Hepatocyte (in vitro differentiated cells): ENCODE results near the gene CNTNAP2. TPM values are rescaled to one million over a fixed set of nuclear protein-coding genes. Genes with fewer than 3 reads are reported as not detected.
"Not testable (repeated sequence)": the region's sequence is repeated elsewhere in the genome, so short reads cannot be mapped to it uniquely, and the experiment has no call there.

Experiments
- DNase-seq: peaks from one replicate; pipeline ENCODE4 v3.0.0-alpha.2; 2016; ENCODE audit warnings: low spot score
- H2AFZ ChIP-seq: fragments of 200-600 bp; sonication (generic); 2 replicates; pipeline ENCODE4 v1.6.0; 2016; ENCODE audit warnings: antibody characterized with exemption, mild to moderate bottlenecking
- H3K27ac ChIP-seq: fragments of 200-600 bp; sonication (generic); 2 replicates; pipeline ENCODE4 v1.5.1; 2016; ENCODE audit warnings: mild to moderate bottlenecking
- H3K27me3 ChIP-seq: fragments of 200-600 bp; sonication (generic); 2 replicates; pipeline ENCODE4 v1.6.1; 2016
- H3K36me3 ChIP-seq: fragments of 200-600 bp; sonication (generic); replicated peaks from 2 replicates; pipeline ENCODE4 v1.5.1; 2016; ENCODE audit warnings: low read depth; ENCODE audit not compliant: insufficient read depth
- H3K4me1 ChIP-seq: fragments of 200-600 bp; sonication (generic); 2 replicates; pipeline ENCODE4 v1.5.1; 2016; ENCODE audit warnings: mild to moderate bottlenecking, moderate library complexity; ENCODE audit not compliant: insufficient read depth
- H3K4me2 ChIP-seq: fragments of 200-600 bp; sonication (generic); 2 replicates; pipeline ENCODE4 v1.6.0; 2016
- H3K4me3 ChIP-seq: fragments of 200-600 bp; sonication (generic); 2 replicates; pipeline ENCODE4 v1.5.1; 2016; ENCODE audit warnings: mild to moderate bottlenecking
- H3K79me2 ChIP-seq: fragments of 200-600 bp; sonication (generic); 2 replicates; pipeline ENCODE4 v1.6.0; 2017; ENCODE audit warnings: mild to moderate bottlenecking
- H3K9me2 ChIP-seq: fragments of 200-600 bp; sonication (generic); replicated peaks from 2 replicates; pipeline ENCODE4 v1.6.0; 2017; ENCODE audit warnings: mild to moderate bottlenecking; ENCODE audit not compliant: insufficient read depth
- H3K9me3 ChIP-seq: fragments of 200-600 bp; sonication (generic); 2 replicates; pipeline ENCODE4 v1.5.1; 2016; ENCODE audit warnings: low read depth, mild to moderate bottlenecking
- H4K20me1 ChIP-seq: fragments of 200-600 bp; sonication (generic); 2 replicates; pipeline ENCODE4 v1.6.0; 2016; ENCODE audit warnings: mild to moderate bottlenecking; ENCODE audit not compliant: insufficient read depth, poor library complexity, severe bottlenecking
- EZH2 ChIP-seq: fragments of 200-600 bp; sonication (generic); IDR thresholded peaks from 2 replicates; pipeline ENCODE4 v1.6.1; 2016; ENCODE audit warnings: antibody characterized with exemption, mild to moderate bottlenecking, borderline replicate concordance
- EZH2phosphoT487 ChIP-seq: fragments of 200-600 bp; sonication (generic); IDR thresholded peaks from one replicate; pipeline ENCODE4 v1.6.1; 2018; ENCODE audit warnings: antibody characterized with exemption, mild to moderate bottlenecking, low read depth, moderate library complexity; ENCODE audit not compliant: unreplicated experiment, severe bottlenecking
- WGBS: methylation state at CpG from one replicate; pipeline ENCODE4 v1.1.6; 2016; ENCODE audit warnings: low lambda C conversion rate; ENCODE audit errors: missing lambda C conversion rate; 5-methylcytosine and 5-hydroxymethylcytosine counted together
- polyA plus RNA-seq: library from polyadenylated mRNA; unstranded; fragments of >200 nt; fragmentation: Nextera tagmentation; extraction: Ambion mirVana; gene quantifications from 2 replicates; pipeline ENCODE4 v1.2.1, GENCODE V29; 2016
- total RNA-seq: library from RNA; depleted of rRNA; stranded (reverse); fragments of >200 nt; gene quantifications from 2 replicates; pipeline ENCODE4 v1.2.3, GENCODE V29; 2014
- TF ChIP-seq, protein P1 (sequence below): fragments of 200-600 bp; sonication (generic); IDR thresholded peaks from 2 replicates; pipeline ENCODE4 v1.5.1; 2016; ENCODE audit warnings: antibody characterized with exemption, mild to moderate bottlenecking; ENCODE audit not compliant: poor library complexity

Gene CNTNAP2
- total and polyA plus RNA-seq, 2 experiments from 2014 or later = 7.5 to 14.7 TPM

DNA sequence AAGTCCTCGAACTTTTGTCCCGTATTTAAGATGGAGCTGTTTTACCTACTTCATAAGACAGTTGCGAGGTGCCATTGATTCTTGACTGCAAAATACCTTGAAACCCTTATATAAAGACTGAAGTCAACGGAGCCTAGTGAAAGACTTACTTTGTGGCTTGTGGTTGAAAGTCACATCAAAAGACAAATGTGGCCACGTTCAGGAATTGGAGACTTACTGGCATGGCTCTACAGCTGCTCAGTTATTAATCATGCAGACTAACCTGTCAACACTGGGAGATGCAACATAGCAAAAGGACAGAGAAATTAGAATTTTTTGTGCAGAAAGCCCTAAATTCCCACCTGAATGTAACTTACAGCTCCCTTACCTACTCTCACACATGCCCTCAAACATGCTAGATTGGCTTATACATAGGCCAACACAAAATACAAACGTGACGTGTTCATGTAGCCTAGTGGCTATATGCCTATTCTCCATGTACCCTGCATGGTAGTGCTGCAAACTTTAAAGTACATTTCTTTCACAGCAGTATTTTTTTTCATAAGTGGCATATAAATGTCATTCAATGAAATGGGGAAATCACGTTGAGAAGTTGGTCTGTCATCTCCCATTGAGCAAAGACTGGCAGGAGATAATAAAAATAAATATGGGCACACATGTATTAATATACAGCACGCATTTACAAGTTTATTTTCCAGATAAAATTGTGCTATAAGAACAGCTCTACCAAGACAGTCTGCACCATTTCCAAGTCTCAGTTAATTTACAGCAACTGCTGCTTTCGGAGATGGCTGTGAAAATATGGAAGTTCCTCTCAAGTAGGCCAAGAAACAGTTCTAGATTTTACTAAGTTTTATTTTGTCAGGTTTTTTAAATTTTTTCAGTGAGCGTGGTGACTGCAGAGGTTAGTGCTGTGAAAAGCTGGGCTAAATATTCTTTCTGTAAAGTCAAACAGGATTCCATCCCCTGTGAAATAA is 2303.5 kb downstream of the CNTNAP2 start:
- H3K4me1 ChIP-seq = no peaks in the 10 kb centered on the region
- H2AFZ ChIP-seq = no peak overlapping the region
- TF ChIP-seq EZH2 (no peak), EZH2phosphoT487 (no peak)
- TF ChIP-seq, protein P1, sequence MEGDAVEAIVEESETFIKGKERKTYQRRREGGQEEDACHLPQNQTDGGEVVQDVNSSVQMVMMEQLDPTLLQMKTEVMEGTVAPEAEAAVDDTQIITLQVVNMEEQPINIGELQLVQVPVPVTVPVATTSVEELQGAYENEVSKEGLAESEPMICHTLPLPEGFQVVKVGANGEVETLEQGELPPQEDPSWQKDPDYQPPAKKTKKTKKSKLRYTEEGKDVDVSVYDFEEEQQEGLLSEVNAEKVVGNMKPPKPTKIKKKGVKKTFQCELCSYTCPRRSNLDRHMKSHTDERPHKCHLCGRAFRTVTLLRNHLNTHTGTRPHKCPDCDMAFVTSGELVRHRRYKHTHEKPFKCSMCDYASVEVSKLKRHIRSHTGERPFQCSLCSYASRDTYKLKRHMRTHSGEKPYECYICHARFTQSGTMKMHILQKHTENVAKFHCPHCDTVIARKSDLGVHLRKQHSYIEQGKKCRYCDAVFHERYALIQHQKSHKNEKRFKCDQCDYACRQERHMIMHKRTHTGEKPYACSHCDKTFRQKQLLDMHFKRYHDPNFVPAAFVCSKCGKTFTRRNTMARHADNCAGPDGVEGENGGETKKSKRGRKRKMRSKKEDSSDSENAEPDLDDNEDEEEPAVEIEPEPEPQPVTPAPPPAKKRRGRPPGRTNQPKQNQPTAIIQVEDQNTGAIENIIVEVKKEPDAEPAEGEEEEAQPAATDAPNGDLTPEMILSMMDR = no peak
- H3K4me3 ChIP-seq = no peak overlapping the region
- no peaks in the 10 kb centered on the region for H3K27me3 ChIP-seq
- no peak overlapping the region for H3K4me2 ChIP-seq
- no peaks in the 10 kb centered on the region for H3K79me2 ChIP-seq
- H4K20me1 ChIP-seq = no peaks in the 10 kb centered on the region
- H3K9me3 ChIP-seq = no peaks in the 10 kb centered on the region
- H3K36me3 ChIP-seq = no peaks in the 10 kb centered on the region
- no peak overlapping the region for H3K27ac ChIP-seq
- no peak for DNase-seq
- 90% methylated on average over 11 of the region's 11 CpGs for WGBS
- H3K9me2 ChIP-seq = no peaks in the 10 kb centered on the region

DNA sequence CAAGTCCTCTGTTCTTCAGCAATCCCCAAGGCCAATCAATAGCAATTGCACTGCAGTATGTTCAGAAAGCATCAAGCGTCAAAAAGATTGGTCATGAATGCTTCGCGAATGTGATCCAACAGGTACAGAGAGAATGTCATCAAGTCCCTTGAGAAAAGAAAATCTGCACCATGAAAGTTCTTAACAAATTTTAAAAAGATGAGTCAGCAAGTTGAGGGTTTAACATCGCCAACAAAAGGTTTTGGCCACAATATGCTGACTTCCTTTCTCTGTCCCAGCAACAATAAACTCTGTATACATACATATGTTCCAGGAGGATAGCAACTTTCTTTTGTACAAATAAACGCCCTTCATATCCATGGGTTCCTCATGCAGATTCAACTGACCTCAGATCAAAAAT is 2305.4 kb downstream of the CNTNAP2 start:
- Histone ChIP-seq H4K20me1 (no peaks in the 10 kb centered on the region), H3K4me2 (no peak overlapping the region), H3K4me1 (no peaks in the 10 kb centered on the region), H3K36me3 (no peaks in the 10 kb centered on the region), H2AFZ (no peak overlapping the region), H3K4me3 (no peak overlapping the region), H3K79me2 (no peaks in the 10 kb centered on the region), H3K27me3 (no peaks in the 10 kb centered on the region), H3K9me3 (no peaks in the 10 kb centered on the region), H3K9me2 (no peaks in the 10 kb centered on the region), H3K27ac (no peak overlapping the region)
- DNase-seq = no peak
- TF ChIP-seq, protein P1 = no peak
- no peak for TF ChIP-seq EZH2
- TF ChIP-seq EZH2phosphoT487 = no peak
- WGBS = 92% methylated on average over 5 of the region's 5 CpGs

- H3K79me2 ChIP-seq, H3K27ac ChIP-seq, H3K4me1 ChIP-seq, H3K4me3 ChIP-seq, H3K9me3 ChIP-seq, H3K36me3 ChIP-seq, H2AFZ ChIP-seq, DNase-seq, H3K9me2 ChIP-seq, H3K4me2 ChIP-seq, H3K27me3 ChIP-seq, H4K20me1 ChIP-seq: not testable (repeated sequence)
- 93% methylated on average over 14 of the region's 24 CpGs for WGBS
Measured at GRCh38 chr7:148426393-148426792, 2309.8 kb downstream of the CNTNAP2 start.

GRCh38 chr7:148430690-148431089 is 2314.1 kb downstream of the CNTNAP2 start:
- H3K4me3 ChIP-seq, H4K20me1 ChIP-seq, DNase-seq, H3K27ac ChIP-seq, H3K4me2 ChIP-seq, H2AFZ ChIP-seq, H3K36me3 ChIP-seq, H3K4me1 ChIP-seq, H3K79me2 ChIP-seq, H3K9me2 ChIP-seq, H3K27me3 ChIP-seq, H3K9me3 ChIP-seq: not testable (repeated sequence)
- WGBS = 98% methylated on average over 3 of the region's 3 CpGs
